Effector CD4-positive, alpha-beta T cell (primary cell): Measurements from ENCODE around the gene NRAP.
"Not testable (repeated sequence)": the region's sequence is repeated elsewhere in the genome, so short reads cannot be mapped to it uniquely, and the experiment has no call there.

Source experiments
- DNase-seq: peaks from one replicate; pipeline ENCODE4 v3.0.0-alpha.2; 2020

The NRAP gene

GRCh38 chr10:113680190-113681111 lies 16.6 kb upstream of the NRAP start:
- peak; percentile 16 for DNase-seq

GRCh38 chr10:113679463-113680189 lies 15.8 kb upstream of the NRAP start, which contains the start of gene CASP7:
CASP7 (plus strand) TSS chr10:113679912; CDS start chr10:113697494, 17,582 bp downstream.
- peak; percentile 69 for DNase-seq

GRCh38 chr10:113666682-113667252 lies 2.9 kb upstream of the NRAP start:
- DNase-seq, result no peak

GRCh38 chr10:113665806-113666354 lies 2.0 kb upstream of the NRAP start:
- DNase-seq, result no peak

GRCh38 chr10:113665352-113665751 lies 1.5 kb upstream of the NRAP start:
- DNase-seq, result no peak

- DNase-seq, result no peak
Observed at GRCh38 chr10:113663142-113663541, 699 bp downstream of the NRAP start.

- no peak for DNase-seq
Observed at GRCh38 chr10:113661332-113661731, 2.5 kb downstream of the NRAP start.

- DNase-seq, result no peak
Observed at GRCh38 chr10:113657544-113657943, 6.3 kb downstream of the NRAP start.

- no peak for DNase-seq
Observed at GRCh38 chr10:113656896-113657295, 6.9 kb downstream of the NRAP start.

- DNase-seq, result not testable (repeated sequence)
Observed at GRCh38 chr10:113652456-113652855, 11.4 kb downstream of the NRAP start.

GRCh38 chr10:113651898-113652297 lies 11.9 kb downstream of the NRAP start:
- no peak for DNase-seq

- no peak for DNase-seq
Observed at GRCh38 chr10:113651021-113651420, 12.8 kb downstream of the NRAP start.

GRCh38 chr10:113650172-113650571 lies 13.7 kb downstream of the NRAP start:
- DNase-seq, result no peak

GRCh38 chr10:113648478-113648877 lies 15.4 kb downstream of the NRAP start:
- DNase-seq, result no peak

GRCh38 chr10:113647812-113648211 lies 16.0 kb downstream of the NRAP start:
- no peak for DNase-seq

- DNase-seq, result no peak
Observed at GRCh38 chr10:113646336-113647201, 17.3 kb downstream of the NRAP start.

- no peak for DNase-seq
Observed at GRCh38 chr10:113644185-113645120, 19.4 kb downstream of the NRAP start.

- no peak for DNase-seq
Observed at GRCh38 chr10:113643183-113643582, 20.7 kb downstream of the NRAP start.

GRCh38 chr10:113641702-113642101 lies 22.1 kb downstream of the NRAP start:
- DNase-seq, result no peak

GRCh38 chr10:113639966-113640365 lies 23.9 kb downstream of the NRAP start:
- DNase-seq, result no peak
